K562 treated with DMSO at 1 percent for 24 hours (cell line): ENCODE data around the gene FOXL2NB. TPM values are rescaled to one million over a fixed set of nuclear protein-coding genes. Genes with fewer than 3 reads are reported as not detected.

Experiments used
- total RNA-seq: library from RNA; unstranded; fragments of 300-600 nt; gene quantifications from 2 replicates; pipeline ENCODE4 v1.2.3, GENCODE V29; 2022; ENCODE audit warnings: low read depth; ENCODE audit not compliant: insufficient read depth

The FOXL2NB gene
- total RNA-seq: 9.1 and 13.9 TPM in 2 replicates

DNA sequence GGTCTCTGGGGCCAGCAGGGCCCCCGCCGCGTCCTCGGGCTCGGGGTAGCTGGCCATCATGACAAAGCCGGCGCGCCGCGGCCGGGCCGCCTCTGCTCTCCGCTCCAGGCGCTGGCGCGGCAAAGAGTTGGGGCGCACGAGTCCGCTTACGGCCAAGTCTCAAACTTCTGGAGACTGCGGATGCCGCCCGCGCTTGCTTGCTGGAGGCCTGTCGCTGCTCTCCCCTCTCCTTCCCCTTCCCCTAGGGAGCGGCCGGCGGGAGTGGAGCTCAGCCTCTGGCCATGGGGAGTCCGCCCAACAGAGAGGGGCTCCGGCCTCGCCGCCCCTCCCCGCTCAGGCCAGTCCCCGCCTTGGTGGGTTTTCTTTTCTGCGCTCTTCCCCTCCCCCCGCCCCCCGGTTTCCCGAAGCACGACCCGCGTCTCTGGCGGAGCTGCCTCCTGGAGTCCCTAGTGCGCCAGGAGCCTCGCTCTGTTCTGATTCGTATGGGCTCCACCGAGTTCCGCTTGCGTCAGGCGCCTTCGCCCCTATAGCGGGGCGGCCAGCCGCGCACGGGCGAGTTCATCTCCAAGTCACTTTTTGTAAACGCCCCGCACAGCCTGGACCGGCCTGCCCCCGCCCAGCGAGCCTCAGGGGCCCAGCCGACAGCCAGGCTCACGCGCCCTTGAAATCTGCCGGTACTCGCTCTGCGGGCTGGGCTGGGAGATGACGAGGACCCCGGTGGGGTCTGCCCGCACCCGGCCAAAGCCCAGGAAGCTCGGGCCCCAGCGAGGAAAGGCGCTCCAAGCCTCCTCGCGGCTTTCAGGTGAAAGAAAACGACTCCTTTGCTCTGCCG lies at the start of gene FOXL2NB, which contains the start of gene FOXL2:
Gene FOXL2NB (plus strand): TSS at position 555 of the 832 bp plus-strand sequence. CDS start 148 bp downstream, at position 703.
Gene FOXL2 (minus strand): TSS at position 475 of the 832 bp plus-strand sequence. CDS start 415 bp downstream, at position 60.

Other genes with a start within 250 kb of the FOXL2NB start
- gene PIK3CB, start 112.3 kb upstream of the FOXL2NB start, total RNA-seq: 38.5 and 39.7 TPM in 2 replicates
- 34.3 and 35.5 TPM in 2 replicates for gene FOXL2, start 80 bp upstream of the FOXL2NB start, total RNA-seq
- not detected in 2 replicates for gene PRR23A, start 59.1 kb downstream of the FOXL2NB start, total RNA-seq
- not detected in 2 replicates for gene PRR23B, start 73.7 kb downstream of the FOXL2NB start, total RNA-seq
- not detected in 2 replicates for gene PRR23C, start 97.7 kb downstream of the FOXL2NB start, total RNA-seq